ENCODE data around the gene FGF7. TPM values are rescaled to one million over a fixed set of nuclear protein-coding genes. Genes with fewer than 3 reads are reported as not detected.

The FGF7 gene
- total and polyA plus RNA-seq, 9 of the 15 experiments (the other 6 are each of a cell fraction or from before 2014, with no cell fraction given): not detected

- no peak for TF ChIP-seq CHD7 (IDR thresholded peaks at IDR 0.05; ENCODE audit: low read depth, low read length)
- TF ChIP-seq E2F5 (CRISPR knock-in tag; IDR thresholded peaks at IDR 0.05): no peak
- no peak for TF ChIP-seq JUND (IDR thresholded peaks at IDR 0.05; ENCODE audit: borderline replicate concordance, low read depth, low read length)
- TF ChIP-seq JUND (tag; IDR thresholded peaks at IDR 0.05; ENCODE audit: borderline replicate concordance, low read depth, low read length): no peak
- no peak for TF ChIP-seq ZBTB9 (CRISPR knock-in tag; IDR thresholded peaks at IDR 0.05)
- TF ChIP-seq MEF2D (tag; conservative IDR thresholded peaks at IDR 0.05; ENCODE audit: low read depth): no peak
- TF ChIP-seq ZNF699 (CRISPR knock-in tag; IDR thresholded peaks at IDR 0.05; ENCODE audit: insufficient replicate concordance): no peak
- no peak for TF ChIP-seq E2F3 (CRISPR knock-in tag; IDR thresholded peaks at IDR 0.05)
- TF ChIP-seq MCM7 (IDR thresholded peaks at IDR 0.05): no peak
- no peak for TF ChIP-seq TEAD1 (CRISPR knock-in tag; IDR thresholded peaks at IDR 0.05)
- no peak for TF ChIP-seq RAD51 (IDR thresholded peaks at IDR 0.05; ENCODE audit: borderline replicate concordance, low read depth)
- no peak for TF ChIP-seq RBM22 (IDR thresholded peaks at IDR 0.05; ENCODE audit: low read depth, low read length, poor library complexity, severe bottlenecking)
- TF ChIP-seq TAF7 (tag; IDR thresholded peaks at IDR 0.05): no peak
Measured at GRCh38 chr15:49438962-49439631, 16.1 kb downstream of the FGF7 start (continued).
